ENCODE measurements around the gene METTL22. TPM values are rescaled to one million over a fixed set of nuclear protein-coding genes. Genes with fewer than 3 reads are reported as not detected.
"Not testable (repeated sequence)": the region's sequence is repeated elsewhere in the genome, so short reads cannot be mapped to it uniquely, and the experiment has no call there.

METTL22 gene
- total RNA-seq, 4 donors from 2014 or later: 22.5 to 24.5 (median 23.4) TPM

DNA sequence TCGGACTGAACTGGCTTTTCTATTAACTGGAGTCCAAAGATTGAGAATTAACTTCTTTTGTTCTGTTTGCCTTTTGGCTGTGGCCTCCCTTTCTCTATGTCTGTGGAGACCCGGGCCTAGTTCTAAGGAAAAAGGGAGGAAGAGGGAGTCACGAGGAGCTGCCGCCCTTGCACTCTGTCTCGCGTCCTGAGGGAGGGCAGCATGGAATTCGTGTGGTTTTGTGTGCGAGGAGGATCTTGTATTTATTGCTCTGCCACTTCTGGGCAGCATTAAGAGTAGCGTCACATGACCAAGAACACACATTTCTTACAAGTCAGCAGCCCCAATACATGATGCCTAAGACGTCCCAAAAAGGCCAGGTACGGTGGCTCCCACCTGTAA lies 23.6 kb downstream of the METTL22 start:
- Histone ChIP-seq H3K36me3 (peaks cover 62 to 83% (median 83%) of the 10 kb centered on the region in 4 donors), H3K9me3 (no peaks in the 10 kb centered on the region), H3K4me1 (no peaks in the 10 kb centered on the region), H3K27ac (replicated peaks in 1 of 4) (no peak overlapping the region), H3K27me3 (no peaks in the 10 kb centered on the region), H3K4me3 (no peak overlapping the region)
- DNase-seq (ENCODE audit: extremely low spot score): no peak
- 71% methylated on average over 11 of the region's 11 CpGs for WGBS
- TF ChIP-seq, protein P1, sequence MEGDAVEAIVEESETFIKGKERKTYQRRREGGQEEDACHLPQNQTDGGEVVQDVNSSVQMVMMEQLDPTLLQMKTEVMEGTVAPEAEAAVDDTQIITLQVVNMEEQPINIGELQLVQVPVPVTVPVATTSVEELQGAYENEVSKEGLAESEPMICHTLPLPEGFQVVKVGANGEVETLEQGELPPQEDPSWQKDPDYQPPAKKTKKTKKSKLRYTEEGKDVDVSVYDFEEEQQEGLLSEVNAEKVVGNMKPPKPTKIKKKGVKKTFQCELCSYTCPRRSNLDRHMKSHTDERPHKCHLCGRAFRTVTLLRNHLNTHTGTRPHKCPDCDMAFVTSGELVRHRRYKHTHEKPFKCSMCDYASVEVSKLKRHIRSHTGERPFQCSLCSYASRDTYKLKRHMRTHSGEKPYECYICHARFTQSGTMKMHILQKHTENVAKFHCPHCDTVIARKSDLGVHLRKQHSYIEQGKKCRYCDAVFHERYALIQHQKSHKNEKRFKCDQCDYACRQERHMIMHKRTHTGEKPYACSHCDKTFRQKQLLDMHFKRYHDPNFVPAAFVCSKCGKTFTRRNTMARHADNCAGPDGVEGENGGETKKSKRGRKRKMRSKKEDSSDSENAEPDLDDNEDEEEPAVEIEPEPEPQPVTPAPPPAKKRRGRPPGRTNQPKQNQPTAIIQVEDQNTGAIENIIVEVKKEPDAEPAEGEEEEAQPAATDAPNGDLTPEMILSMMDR (IDR thresholded peaks at IDR 0.05): no peak
- TF ChIP-seq EP300 (IDR thresholded peaks at IDR 0.05) (no peak), POLR2AphosphoS5 (IDR thresholded peaks at IDR 0.05) (no peak), POLR2A (IDR thresholded peaks at IDR 0.05; ENCODE audit: low read depth) (no peak)
- intact Hi-C loops (cut with DNase I): no loop called here

DNA sequence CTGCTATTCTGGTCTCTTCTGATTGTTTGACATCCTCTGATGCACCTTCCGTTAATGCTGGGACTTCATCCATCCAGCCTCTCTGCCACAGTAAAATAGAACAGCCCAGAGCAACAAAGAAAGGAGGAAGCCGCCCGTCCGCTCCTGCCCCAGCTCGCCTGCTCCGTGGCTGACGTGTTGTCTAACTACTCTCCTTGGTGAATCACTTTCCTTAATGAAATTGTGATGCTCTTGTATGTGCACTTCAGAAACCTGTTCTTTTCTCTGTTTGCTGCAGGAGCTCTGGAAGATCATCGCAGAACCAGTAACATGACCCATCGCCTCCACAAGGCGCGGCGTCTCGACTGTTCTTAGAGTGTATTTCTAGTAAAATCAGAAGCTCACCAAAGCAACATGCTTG lies 24.3 kb downstream of the METTL22 start:
- 85% methylated on average over 13 of the region's 13 CpGs for WGBS
- intact Hi-C loops (cut with DNase I): no loop called here
- H3K9me3 ChIP-seq: no peaks in the 10 kb centered on the region
- peaks cover 61 to 82% (median 81%) of the 10 kb centered on the region in 4 donors for H3K36me3 ChIP-seq
- H3K27ac ChIP-seq (replicated peaks in 1 of 4): no peak overlapping the region
- TF ChIP-seq EP300 (IDR thresholded peaks at IDR 0.05) (no peak), POLR2A (IDR thresholded peaks at IDR 0.05; ENCODE audit: low read depth) (no peak)
- H3K4me1 ChIP-seq: no peaks in the 10 kb centered on the region
- no peaks in the 10 kb centered on the region for H3K27me3 ChIP-seq
- no peak overlapping the region for H3K4me3 ChIP-seq
- no peak for DNase-seq (ENCODE audit: extremely low spot score)

GRCh38 chr16:8646326-8647053 lies 25.0 kb downstream of the METTL22 start:
- TF ChIP-seq, protein P1 (IDR thresholded peaks at IDR 0.05): no peak
- TF ChIP-seq POLR2A (IDR thresholded peaks at IDR 0.05; ENCODE audit: low read depth) (no peak), EP300 (IDR thresholded peaks at IDR 0.05) (no peak), POLR2AphosphoS5 (IDR thresholded peaks at IDR 0.05) (no peak)
- H3K4me3 ChIP-seq: no peak overlapping the region
- H3K27ac ChIP-seq (replicated peaks in 1 of 4): no peak overlapping the region
- intact Hi-C loops (cut with DNase I): no loop called here
- peaks cover 57 to 75% (median 75%) of the 10 kb centered on the region in 4 donors for H3K36me3 ChIP-seq
- H3K4me1 ChIP-seq: no peaks in the 10 kb centered on the region
- H3K27me3 ChIP-seq: no peaks in the 10 kb centered on the region
- DNase-seq (ENCODE audit: extremely low spot score): no peak
- H3K9me3 ChIP-seq: no peaks in the 10 kb centered on the region
- WGBS: 75% methylated on average over 13 of the region's 13 CpGs

DNA sequence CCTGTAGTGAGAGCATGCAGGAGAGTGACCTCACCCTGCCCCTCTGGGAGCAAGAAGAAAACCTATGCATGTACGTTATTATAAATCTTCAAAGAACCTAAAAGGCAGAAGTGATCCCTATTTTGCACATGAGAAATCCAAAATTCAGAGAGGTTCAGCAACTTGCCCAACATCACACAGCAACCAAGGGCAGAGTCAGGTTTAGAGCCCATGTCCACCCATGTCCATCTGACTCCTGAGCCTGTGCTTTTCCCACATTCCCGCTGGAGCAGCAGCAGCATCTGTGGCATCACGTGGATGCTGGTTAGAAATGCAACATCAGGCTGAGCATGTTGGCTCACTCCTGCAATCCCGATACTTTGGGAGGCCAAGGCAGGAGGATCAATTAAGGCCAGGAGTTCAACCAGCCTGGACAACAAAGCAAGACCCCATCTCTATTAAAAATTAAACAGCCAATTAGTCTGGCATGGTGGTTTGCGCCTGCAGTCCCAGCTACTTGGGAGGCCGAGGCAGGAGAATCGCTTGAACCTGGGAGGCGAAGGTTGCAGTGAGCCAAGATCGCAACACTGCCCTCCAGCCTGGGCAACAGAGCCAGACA lies 26.3 kb downstream of the METTL22 start:
- H3K9me3 ChIP-seq: no peaks in the 10 kb centered on the region
- no peak for TF ChIP-seq POLR2A (IDR thresholded peaks at IDR 0.05; ENCODE audit: low read depth)
- H3K36me3 ChIP-seq: peaks cover 46 to 62% (median 62%) of the 10 kb centered on the region in 4 donors
- H3K27ac ChIP-seq (replicated peaks in 1 of 4): no peak overlapping the region
- H3K4me1 ChIP-seq: no peaks in the 10 kb centered on the region
- H3K27me3 ChIP-seq: no peaks in the 10 kb centered on the region
- 72% methylated on average over 8 of the region's 9 CpGs for WGBS
- no peak for DNase-seq (ENCODE audit: extremely low spot score)
- H3K4me3 ChIP-seq: no peak overlapping the region
- intact Hi-C loops (cut with DNase I): no loop called here

DNA sequence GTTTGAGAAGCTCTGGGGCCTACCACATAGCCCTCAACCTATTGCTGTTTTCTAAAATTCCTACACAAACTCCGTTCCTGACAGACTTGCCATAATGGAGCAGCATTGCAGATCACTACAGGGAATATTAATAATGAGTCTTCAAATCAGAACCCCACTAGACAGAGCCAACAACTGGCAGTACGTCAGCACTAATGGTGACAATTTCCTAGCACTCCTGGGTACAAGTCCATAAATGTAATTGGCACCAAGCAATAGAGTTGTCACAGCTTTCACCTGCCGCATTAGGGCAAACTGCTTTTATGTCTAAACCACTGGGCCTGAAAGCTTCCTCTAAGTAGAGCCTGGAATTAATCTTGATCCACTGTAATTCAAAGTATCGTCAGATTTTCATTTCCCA lies 27.4 kb downstream of the METTL22 start:
- Histone ChIP-seq H3K4me3 (no peak overlapping the region), H3K9me3 (no peaks in the 10 kb centered on the region), H3K36me3 (peaks cover 35 to 51% (median 51%) of the 10 kb centered on the region in 4 donors), H3K27me3 (no peaks in the 10 kb centered on the region), H3K27ac (replicated peaks in 1 of 4) (no peak overlapping the region), H3K4me1 (no peaks in the 10 kb centered on the region)
- WGBS: 89% methylated on average over 4 of the region's 4 CpGs
- TF ChIP-seq EP300 (IDR thresholded peaks at IDR 0.05): no peak
- intact Hi-C loops (cut with DNase I): no loop called here
- DNase-seq (ENCODE audit: extremely low spot score): no peak

DNA sequence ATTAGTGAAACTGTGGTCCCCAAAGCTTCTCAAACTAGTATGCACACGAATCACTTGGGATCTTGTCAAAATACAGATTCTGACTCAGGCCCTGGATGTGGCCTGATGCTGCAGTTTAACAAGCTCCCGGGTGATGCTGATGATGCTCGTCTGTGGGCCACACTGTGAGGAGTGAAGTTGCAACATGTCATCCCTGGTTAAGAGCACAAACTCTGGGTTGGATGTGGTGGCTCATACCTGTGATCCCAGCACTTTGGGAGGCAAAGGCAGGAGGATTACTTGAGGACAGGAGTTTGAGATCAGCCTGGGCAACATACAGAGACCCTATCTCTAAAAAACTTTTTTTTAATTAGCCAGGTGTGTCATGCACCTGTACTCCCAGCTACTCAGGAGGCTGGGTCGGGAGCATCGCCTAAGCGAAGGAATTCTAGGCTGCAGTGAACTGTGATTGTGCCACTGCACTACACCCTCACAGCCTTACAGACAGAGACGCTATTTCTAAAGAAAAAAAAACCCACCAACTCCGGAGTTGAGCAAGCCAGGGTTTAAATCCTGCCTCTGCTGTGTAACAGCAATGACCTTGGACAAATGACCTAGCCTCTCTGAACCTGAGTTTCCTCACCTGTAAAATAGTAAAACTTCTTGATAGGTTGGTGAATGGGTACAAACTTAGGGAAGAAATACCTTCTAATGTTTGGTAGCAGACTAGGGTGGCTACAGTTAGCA lies 28.5 kb downstream of the METTL22 start:
- no peaks in the 10 kb centered on the region for H3K4me1 ChIP-seq
- no peak overlapping the region for H3K4me3 ChIP-seq
- no peak for DNase-seq (ENCODE audit: extremely low spot score)
- 72% methylated on average over 8 of the region's 8 CpGs for WGBS
- H3K9me3 ChIP-seq: no peaks in the 10 kb centered on the region
- H3K27ac ChIP-seq (replicated peaks in 1 of 4): no peak overlapping the region
- no peaks in the 10 kb centered on the region for H3K27me3 ChIP-seq
- H3K36me3 ChIP-seq: peaks cover 25 to 40% (median 40%) of the 10 kb centered on the region in 4 donors
- no peak for TF ChIP-seq POLR2AphosphoS5 (IDR thresholded peaks at IDR 0.05)
- TF ChIP-seq POLR2A (IDR thresholded peaks at IDR 0.05; ENCODE audit: low read depth): no peak
- TF ChIP-seq, protein P1 (IDR thresholded peaks at IDR 0.05): no peak
- no peak for TF ChIP-seq EP300 (IDR thresholded peaks at IDR 0.05)
- intact Hi-C loops (cut with DNase I): no loop called here

- H3K9me3 ChIP-seq; H3K27ac ChIP-seq (replicated peaks in 1 of 4); intact Hi-C loops (cut with DNase I); H3K4me3 ChIP-seq; H3K4me1 ChIP-seq; H3K27me3 ChIP-seq; DNase-seq (ENCODE audit: extremely low spot score): not testable (repeated sequence)
- H3K36me3 ChIP-seq: peaks cover 9 to 20% (median 20%) of the 10 kb centered on the region in 4 donors
- 70% methylated on average over 6 of the region's 7 CpGs for WGBS
Measured at GRCh38 chr16:8651958-8652357, 30.5 kb downstream of the METTL22 start.
